GM12891 (cell line): ENCODE data around the gene CWC22.

Source experiments
- PAX5 ChIP-seq: IDR thresholded peaks from 2 replicates; pipeline ENCODE4 v1.6.1; 2011; ENCODE audit warnings: low read length, moderate library complexity, mild to moderate bottlenecking; ENCODE audit not compliant: insufficient read depth, severe bottlenecking
- POLR2A ChIP-seq: IDR thresholded peaks from 2 replicates; pipeline ENCODE4 v1.6.1; 2011; ENCODE audit warnings: low read depth, low read length, control low read depth
- POLR2AphosphoS5 ChIP-seq: IDR thresholded peaks from 2 replicates; pipeline ENCODE4 v1.6.1; 2011; ENCODE audit warnings: low read depth, low read length, control low read depth
- POU2F2 ChIP-seq: IDR thresholded peaks from 2 replicates; pipeline ENCODE4 v1.6.1; 2011; ENCODE audit warnings: low read depth, mild to moderate bottlenecking, control low read depth, low read length, moderate library complexity
- SPI1 ChIP-seq: IDR thresholded peaks from 2 replicates; pipeline ENCODE4 v1.6.1; 2011; ENCODE audit warnings: low read depth, low read length, control low read depth
- TAF1 ChIP-seq: IDR thresholded peaks from 2 replicates; pipeline ENCODE4 v1.6.1; 2011; ENCODE audit warnings: low read depth, low read length, control low read depth

DNA sequence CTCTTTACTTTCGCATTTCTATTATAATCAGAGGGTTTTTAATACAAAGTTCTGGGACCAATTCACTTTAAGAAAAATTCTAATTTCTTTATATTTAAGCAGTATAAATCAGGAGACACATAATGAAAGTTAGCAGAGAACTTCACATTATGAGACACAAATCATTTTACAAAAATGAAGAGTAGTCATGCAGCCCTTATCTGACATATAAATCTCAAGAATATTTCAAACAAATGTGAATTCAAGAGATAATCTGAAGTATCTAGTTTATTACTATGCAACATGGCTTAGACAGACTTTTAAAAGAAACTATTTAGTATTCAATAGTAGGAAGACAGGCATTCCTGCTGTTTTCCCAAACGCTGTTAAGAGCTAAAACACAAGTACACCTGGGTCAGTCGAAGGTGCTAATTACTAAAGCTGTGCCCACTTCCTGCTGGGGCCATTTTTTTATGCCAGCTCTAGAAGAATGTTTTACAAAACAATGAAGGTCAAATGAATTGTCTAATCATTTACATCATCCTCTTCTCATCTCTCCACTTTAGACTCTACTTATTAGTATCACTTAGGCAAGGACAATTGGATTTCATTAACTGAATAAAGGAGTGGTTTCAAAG lies 40.2 kb downstream of the CWC22 start:
- TF ChIP-seq POLR2A (no peak), POLR2AphosphoS5 (no peak), POU2F2 (no peak), PAX5 (no peak), TAF1 (no peak), SPI1 (no peak)
